ENCODE results near the gene LCN1. TPM values are rescaled to one million over a fixed set of nuclear protein-coding genes. Genes with fewer than 3 reads are reported as not detected.

LCN1 gene
- polyA plus RNA-seq, 1 donor (not counting 4 experiments of a cell fraction or from before 2014, with no cell fraction given), result not detected

- dilution Hi-C loops (cut with MboI; ENCODE audit: extremely low pct_ligation_motif_present, low sequenced_read_pairs), result no loop called here
- no peak for DNase-seq (ENCODE audit: low read depth, low spot score)
- H2AFZ ChIP-seq (ENCODE audit: control insufficient read depth, low read length), result no peak overlapping the region
Observed at GRCh38 chr9:135492886-135493669, 28.2 kb upstream of the LCN1 start.

GRCh38 chr9:135494791-135495559, 26.3 kb upstream of the LCN1 start:
- Histone ChIP-seq H3K79me2 (ENCODE audit: control insufficient read depth, insufficient read depth, low read length) (no peaks in the 10 kb centered on the region), H3K4me3 (ENCODE audit: control insufficient read depth in 2 of 3, extremely low read depth in 1 of 3, insufficient read depth in 2 of 3, low read depth in 1 of 3, low read length in 3 of 3) (no peak overlapping the region), H4K20me1 (ENCODE audit: control insufficient read depth, extremely low read depth, insufficient read depth, low read length) (no peaks in the 10 kb centered on the region), H2AFZ (ENCODE audit: control insufficient read depth, low read length) (no peak overlapping the region), H3K9ac (ENCODE audit: control insufficient read depth, extremely low read depth, insufficient read depth, low read length) (no peak overlapping the region), H3K4me1 (ENCODE audit: control insufficient read depth, extremely low read depth, insufficient read depth, low read length) (peaks cover 2% of the 10 kb centered on the region), H3K27ac (ENCODE audit: control insufficient read depth, insufficient read depth, low read length) (no peak overlapping the region), H3K9me3 (ENCODE audit: control insufficient read depth, low read depth, low read length) (no peaks in the 10 kb centered on the region), H3K4me2 (ENCODE audit: control insufficient read depth, extremely low read depth, insufficient read depth, low read depth, low read length) (no peak overlapping the region), H3K9me1 (ENCODE audit: control insufficient read depth, extremely low read depth, insufficient read depth, low read length) (no peaks in the 10 kb centered on the region), H3K36me3 (ENCODE audit: control insufficient read depth in 2 of 2, extremely low read depth in 1 of 2, insufficient read depth in 2 of 2, low read length in 2 of 2) (no peaks in the 10 kb centered on the region), H3K27me3 (ENCODE audit: control insufficient read depth, extremely low read depth, insufficient read depth, low read length) (no peaks in the 10 kb centered on the region)
- dilution Hi-C loops (cut with MboI; ENCODE audit: extremely low pct_ligation_motif_present, low sequenced_read_pairs), result no loop called here
- TF ChIP-seq EZH2 (IDR thresholded peaks at IDR 0.05; ENCODE audit: low read length), result no peak
- TF ChIP-seq CTCF (optimal IDR thresholded peaks at IDR 0.05 in 1 of 3, IDR thresholded peaks at IDR 0.05 in 1 of 3, conservative IDR thresholded peaks at IDR 0.05 in 1 of 3; ENCODE audit: extremely low read depth in 1 of 3, insufficient read depth in 2 of 3, low read length in 3 of 3), result no peak
- no peak for DNase-seq (ENCODE audit: low read depth, low spot score)
- no peak for FAIRE-seq

More at GRCh38 chr9:135492886-135493669, 28.2 kb upstream of the LCN1 start:
- Histone ChIP-seq H3K4me2 (ENCODE audit: control insufficient read depth, extremely low read depth, insufficient read depth, low read depth, low read length) (no peak overlapping the region), H3K79me2 (ENCODE audit: control insufficient read depth, insufficient read depth, low read length) (no peaks in the 10 kb centered on the region), H3K9me1 (ENCODE audit: control insufficient read depth, extremely low read depth, insufficient read depth, low read length) (no peaks in the 10 kb centered on the region), H3K9me3 (ENCODE audit: control insufficient read depth, low read depth, low read length) (no peaks in the 10 kb centered on the region), H3K9ac (ENCODE audit: control insufficient read depth, extremely low read depth, insufficient read depth, low read length) (no peak overlapping the region), H3K27me3 (ENCODE audit: control insufficient read depth, extremely low read depth, insufficient read depth, low read length) (no peaks in the 10 kb centered on the region), H3K36me3 (ENCODE audit: control insufficient read depth in 2 of 2, extremely low read depth in 1 of 2, insufficient read depth in 2 of 2, low read length in 2 of 2) (peaks cover 0 to 1% of the 10 kb centered on the region in 2 experiments), H4K20me1 (ENCODE audit: control insufficient read depth, extremely low read depth, insufficient read depth, low read length) (no peaks in the 10 kb centered on the region), H3K4me3 (ENCODE audit: control insufficient read depth in 2 of 3, extremely low read depth in 1 of 3, insufficient read depth in 2 of 3, low read depth in 1 of 3, low read length in 3 of 3) (no peak overlapping the region), H3K4me1 (ENCODE audit: control insufficient read depth, extremely low read depth, insufficient read depth, low read length) (no peaks in the 10 kb centered on the region), H3K27ac (ENCODE audit: control insufficient read depth, insufficient read depth, low read length) (no peak overlapping the region)
- FAIRE-seq, result no peak
- TF ChIP-seq CTCF (optimal IDR thresholded peaks at IDR 0.05 in 1 of 3, IDR thresholded peaks at IDR 0.05 in 1 of 3, conservative IDR thresholded peaks at IDR 0.05 in 1 of 3; ENCODE audit: extremely low read depth in 1 of 3, insufficient read depth in 2 of 3, low read length in 3 of 3) (no peak), EZH2 (IDR thresholded peaks at IDR 0.05; ENCODE audit: low read length) (no peak)
